HG02973 (cell line): ENCODE results near the gene SLC8B1.

ENCODE experiments used
- ATAC-seq: cut with Tn5 transposase; IDR thresholded peaks from one replicate; pipeline ENCODE4 v1.9.1; 2021; ENCODE audit warnings: moderate library complexity; ENCODE audit not compliant: unreplicated experiment

SLC8B1 gene

DNA sequence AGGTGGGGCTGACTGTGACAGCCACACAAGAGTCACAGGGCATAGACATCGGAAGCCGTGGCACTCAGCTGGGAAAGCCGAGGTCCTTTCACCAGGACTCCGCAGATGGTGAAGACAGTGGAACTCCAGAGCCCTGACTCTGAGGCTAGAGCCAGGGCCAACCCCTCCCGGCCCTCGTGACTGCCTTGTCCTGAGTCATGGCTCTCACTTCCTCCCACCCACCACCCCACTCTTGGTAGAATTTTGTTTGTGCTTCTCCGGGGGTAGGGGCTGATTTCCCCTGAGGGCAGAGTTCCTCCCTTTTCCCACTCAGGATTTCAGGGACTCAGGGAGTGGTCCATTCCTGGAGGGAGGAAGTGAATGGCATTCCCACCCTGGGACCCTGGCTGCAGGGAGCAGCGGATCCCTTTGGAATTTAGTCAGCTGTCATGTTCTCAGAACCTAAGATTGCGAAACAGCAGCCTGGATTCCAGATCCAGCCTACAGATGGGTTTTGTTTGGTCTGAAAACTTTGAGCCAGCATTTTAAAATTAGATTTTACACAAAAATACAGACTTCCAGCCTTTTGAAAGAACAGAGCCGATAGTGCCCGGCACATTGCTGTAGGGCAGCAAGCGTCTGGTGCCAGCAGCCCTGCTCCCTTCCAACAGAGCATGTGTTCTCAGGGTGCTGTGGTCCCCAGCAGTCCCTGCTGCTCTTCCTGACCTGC is 62.9 kb downstream of the SLC8B1 start:
- no peak for ATAC-seq

- ATAC-seq, result no peak
Observed at GRCh38 chr12:113271466-113271852, 63.5 kb downstream of the SLC8B1 start.

GRCh38 chr12:113270709-113271009 is 64.2 kb downstream of the SLC8B1 start:
- ATAC-seq, result no peak

DNA sequence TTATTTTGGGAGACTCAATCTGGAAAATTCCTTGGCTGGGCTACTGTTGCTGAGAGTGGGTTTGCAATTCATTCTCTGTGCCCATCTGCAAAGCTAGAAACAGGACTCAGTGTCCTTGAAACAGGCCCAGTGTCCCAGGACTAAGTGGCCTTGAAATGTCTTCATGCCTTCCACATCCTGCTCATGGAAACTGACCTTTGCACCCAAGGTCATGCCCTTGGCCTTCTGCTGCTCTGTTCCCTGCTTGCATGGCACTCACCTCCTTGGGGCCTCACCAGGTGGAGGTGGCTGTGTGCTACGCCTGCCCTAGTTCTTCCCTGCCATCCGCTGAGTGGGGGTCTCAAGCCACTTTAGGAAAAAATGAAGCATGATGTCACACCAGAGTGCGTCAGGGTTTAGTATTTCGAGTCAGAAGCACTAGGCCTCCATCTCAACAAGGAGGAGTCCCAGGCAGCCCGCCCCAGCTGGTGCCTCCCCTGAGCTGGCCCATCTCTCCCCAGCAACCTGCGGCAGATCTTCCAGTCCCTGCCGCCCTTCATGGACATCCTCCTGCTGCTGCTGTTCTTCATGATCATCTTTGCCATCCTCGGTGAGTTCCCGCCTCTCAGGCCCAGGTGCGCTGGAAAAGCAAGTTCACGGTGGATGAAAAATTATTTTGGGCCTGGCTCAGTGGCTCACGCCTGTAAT is 65.5 kb downstream of the SLC8B1 start:
- ATAC-seq, result no peak

DNA sequence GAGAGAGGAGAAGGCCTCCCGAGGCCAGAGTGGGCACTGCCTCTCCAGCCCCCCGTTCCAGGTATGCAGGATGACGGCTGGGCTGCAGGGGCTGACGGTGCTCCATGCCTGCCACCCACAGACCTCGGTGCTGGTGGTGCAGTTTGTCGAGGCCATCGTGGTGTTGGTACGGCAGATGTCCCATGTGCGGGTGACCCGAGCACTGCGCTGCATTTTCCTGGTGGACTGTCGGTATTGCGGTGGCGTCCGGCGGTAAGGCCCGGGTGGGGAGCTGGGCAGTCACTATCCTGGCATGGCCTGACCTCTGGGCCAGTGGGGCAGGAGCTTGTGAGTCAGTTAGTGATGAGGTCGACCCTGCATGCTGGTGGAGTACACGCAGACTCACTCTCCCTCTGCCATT is 66.3 kb downstream of the SLC8B1 start:
- ATAC-seq, result no peak

GRCh38 chr12:113268136-113268535 is 66.8 kb downstream of the SLC8B1 start:
- no peak for ATAC-seq

DNA sequence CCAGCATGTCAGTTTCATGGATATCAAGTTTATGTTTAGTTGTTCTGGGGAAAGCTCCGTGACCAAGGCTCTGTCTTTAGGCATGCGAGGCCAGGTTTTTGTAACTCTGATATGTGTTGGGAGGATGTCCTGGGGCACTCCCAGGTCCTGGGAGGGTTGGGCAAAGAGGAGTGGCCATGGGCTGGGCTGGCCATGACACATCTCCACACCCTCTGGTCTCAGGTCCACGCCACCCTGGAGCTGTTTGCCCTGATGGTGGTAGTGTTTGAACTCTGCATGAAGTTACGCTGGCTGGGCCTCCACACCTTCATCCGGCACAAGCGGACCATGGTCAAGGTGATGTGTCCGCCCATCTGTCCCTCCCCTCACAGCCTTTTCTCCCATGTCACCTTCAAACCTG is 67.3 kb downstream of the SLC8B1 start:
- ATAC-seq, result no peak

- no peak for ATAC-seq
Observed at GRCh38 chr12:113266106-113266895, 68.6 kb downstream of the SLC8B1 start.

DNA sequence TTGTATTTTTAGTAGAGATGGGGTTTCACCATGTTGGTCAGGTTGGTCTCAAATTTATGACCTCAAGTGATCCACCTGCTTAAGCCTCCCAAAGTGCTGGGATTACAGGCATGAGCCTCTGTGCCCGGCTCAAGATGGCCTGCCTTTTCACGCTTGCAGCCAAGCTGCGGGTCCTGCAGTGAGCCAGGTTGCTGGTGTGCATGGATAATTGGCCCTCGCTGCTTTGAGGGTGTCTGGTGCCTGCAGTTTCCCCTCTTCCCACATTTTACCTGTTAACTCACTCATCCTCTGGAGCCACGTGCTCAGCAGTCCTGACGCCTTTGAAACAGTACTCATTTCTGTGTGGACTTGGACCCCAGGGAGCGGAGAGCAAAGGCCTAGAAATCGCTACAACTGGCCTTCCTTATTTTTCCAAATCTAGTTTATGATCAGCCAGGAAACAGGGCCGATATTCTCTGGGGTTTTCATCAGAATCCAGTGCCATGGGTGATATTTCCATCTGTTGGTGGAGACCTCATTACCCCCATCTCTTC is 71.4 kb downstream of the SLC8B1 start:
- ATAC-seq, result no peak

- ATAC-seq, result no peak
Observed at GRCh38 chr12:113262710-113263109, 72.2 kb downstream of the SLC8B1 start.

DNA sequence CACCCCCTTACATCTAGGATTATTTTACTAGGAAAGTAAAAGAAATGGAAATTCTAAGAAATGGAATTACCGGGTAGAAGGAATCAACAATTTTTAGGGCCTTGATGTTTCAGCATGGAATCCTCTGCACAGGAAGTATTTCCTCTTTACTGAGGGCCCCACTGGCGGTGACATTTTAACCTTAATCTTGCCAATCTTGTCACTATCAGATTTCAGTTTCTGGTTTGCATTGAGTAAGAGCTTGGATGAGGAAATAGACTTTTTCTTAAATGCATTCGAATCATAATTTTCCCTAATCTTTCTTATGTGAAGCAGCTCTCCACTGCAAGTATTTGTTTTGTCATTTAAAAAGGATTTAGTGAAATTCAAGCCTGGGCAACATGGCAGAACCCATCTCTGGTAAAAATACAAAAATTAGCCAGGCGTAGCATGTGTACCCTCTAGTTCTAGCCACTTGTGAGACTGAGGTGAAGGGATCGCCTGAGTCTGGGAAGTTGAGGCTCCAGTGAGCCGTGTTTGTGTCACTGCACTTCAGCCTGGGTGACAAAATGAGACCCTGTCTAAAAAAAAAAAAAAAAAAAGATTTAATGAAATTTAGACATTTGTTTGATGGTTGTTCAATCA is 73.0 kb downstream of the SLC8B1 start:
- ATAC-seq, result no peak

DNA sequence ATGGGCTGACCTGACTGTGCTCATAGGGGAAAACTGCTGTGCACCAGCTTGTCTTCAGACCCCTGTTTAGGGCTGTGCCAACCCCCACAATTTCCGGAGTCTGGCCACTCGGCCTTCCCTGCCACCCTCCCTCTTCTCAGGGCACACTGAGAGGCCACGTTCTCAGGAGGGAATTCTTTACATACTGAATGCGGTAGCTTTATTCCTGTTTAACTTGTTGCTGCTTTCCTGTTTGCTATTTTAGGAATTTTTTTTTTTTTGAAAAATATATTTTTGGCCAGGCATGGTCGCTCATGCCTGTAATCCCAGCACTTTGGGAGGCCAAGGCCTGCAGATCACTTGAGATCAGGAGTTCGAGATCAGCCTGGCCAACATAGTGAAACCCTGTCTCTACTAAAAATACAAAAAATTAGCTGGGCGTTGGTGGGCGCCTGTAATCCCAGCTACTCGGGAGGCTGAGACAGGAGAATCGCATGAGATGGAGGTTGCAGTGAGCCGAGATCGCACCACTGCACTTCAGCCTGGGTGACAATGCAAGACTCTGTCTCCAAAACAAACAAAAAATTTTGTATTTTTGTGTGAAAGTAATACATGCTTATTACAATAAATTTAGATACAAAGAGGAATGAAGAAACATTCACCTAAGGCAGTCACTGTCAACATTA is 74.1 kb downstream of the SLC8B1 start:
- no peak for ATAC-seq

DNA sequence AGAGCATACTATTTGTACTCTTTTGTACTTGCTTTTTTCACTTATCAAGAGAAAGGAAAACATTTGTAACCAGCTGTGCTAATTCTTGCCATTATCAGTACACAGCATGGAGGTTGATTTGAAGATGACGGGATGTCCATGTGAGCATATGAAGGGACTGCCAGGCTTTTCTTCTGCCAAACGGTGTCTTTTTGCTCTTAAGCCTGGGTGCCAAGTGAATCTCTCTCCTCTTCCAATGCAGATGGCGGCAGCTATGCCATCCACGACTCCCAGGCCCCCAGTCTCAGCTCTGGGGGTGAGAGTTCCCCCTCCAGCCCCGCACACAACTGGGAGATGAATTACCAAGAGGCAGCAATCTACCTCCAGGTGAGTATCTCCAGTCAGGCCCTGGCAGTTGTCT is 74.8 kb downstream of the SLC8B1 start:
- ATAC-seq, result no peak

DNA sequence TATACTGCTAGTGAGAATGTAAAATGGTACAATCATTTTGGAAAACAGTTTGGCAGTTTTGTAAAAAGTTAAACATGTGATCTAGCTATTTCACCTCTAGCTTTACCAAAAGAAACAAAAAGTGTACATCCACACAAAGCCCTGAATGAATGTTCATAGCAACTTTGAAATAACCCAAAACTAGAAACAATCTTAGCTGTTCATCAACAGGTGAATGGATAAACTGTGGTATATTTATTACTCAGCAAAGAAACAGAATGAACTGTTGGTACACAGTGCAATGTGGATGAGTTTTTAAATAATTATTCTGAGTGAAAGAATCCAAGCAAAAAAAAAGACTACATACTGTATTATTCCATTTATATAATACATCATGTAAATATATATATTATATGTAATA is 77.3 kb downstream of the SLC8B1 start:
- no peak for ATAC-seq

- no peak for ATAC-seq
Observed at GRCh38 chr12:113254298-113254697, 80.6 kb downstream of the SLC8B1 start.

DNA sequence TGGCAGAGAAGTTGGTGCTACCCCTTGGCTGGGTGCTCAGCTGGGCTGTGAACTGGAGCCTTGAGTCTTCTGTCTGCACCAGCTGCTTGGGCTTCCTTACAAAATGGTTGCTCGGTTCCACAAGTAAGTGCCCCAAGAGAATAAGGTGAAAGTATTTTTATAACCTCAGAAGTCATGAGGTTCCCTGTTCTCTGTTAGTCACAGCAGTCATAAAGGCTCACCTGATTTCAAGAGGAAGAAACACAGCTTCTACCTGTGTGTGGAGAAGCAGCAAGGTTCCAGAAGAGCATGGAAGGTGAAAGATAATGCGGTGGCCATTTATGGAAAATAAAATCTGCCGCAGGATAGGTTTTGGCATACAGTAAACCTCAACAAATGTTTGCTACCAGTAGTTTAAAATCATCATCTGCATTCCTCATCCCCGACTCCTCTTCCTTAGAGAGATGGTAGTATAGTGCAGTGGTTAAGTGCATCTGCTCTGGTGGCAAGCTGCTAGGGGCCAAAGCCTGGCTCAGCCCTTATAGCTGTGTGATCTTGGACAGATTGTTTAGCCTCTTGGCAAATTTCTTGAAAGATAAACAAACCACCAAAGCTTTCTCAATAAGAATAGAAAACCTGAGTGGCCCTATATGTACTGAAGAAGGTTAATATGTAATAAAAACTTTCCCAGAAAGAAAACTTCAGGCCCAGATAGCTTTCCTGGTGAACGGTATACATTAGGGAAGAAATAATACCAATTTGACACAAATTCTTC is 81.2 kb downstream of the SLC8B1 start:
- no peak for ATAC-seq

- ATAC-seq, result no peak
Observed at GRCh38 chr12:113252494-113252893, 82.4 kb downstream of the SLC8B1 start.

- ATAC-seq, result no peak
Observed at GRCh38 chr12:113251404-113252070, 83.4 kb downstream of the SLC8B1 start.

GRCh38 chr12:113250045-113250444 is 84.9 kb downstream of the SLC8B1 start:
- no peak for ATAC-seq

- ATAC-seq, result no peak
Observed at GRCh38 chr12:113249546-113249945, 85.4 kb downstream of the SLC8B1 start.
